Thoracic aorta (tissue), 2 donors: ENCODE data around the gene NRG4. TPM values are rescaled to one million over a fixed set of nuclear protein-coding genes. Genes with fewer than 3 reads are reported as not detected.
"Not testable (repeated sequence)": the region's sequence is repeated elsewhere in the genome, so short reads cannot be mapped to it uniquely, and the experiment has no call there.

ENCODE experiments used
- ATAC-seq: fragments of 150-250 bp; one replicate; pipeline ENCODE4 v1.8.0; 2017; ENCODE audit warnings: low read depth; ENCODE audit not compliant: insufficient number of reproducible peaks, low FRiP score
- DNase-seq: peaks from one replicate; pipeline ENCODE4 v3.0.0-alpha.2; 2020; ENCODE audit warnings: low spot score
- H3K27ac ChIP-seq, 2 donors: fragments of 200-600 bp; sonication (generic); 1 replicate in 1 of 2; 2 replicates in 1 of 2; pipeline ENCODE4 v1.5.1; 2016; ENCODE audit warnings: mild to moderate bottlenecking in 2 of 2, moderate library complexity in 2 of 2
- H3K27me3 ChIP-seq: fragments of 200-600 bp; sonication (generic); replicated peaks from 2 replicates; pipeline ENCODE4 v1.6.0; 2016; ENCODE audit warnings: mild to moderate bottlenecking; ENCODE audit not compliant: insufficient read depth
- H3K36me3 ChIP-seq: fragments of 200-600 bp; sonication (generic); one replicate; pipeline ENCODE4 v1.5.1; 2016
- H3K4me1 ChIP-seq, 2 donors: fragments of 200-600 bp; sonication (generic); 1 replicate in 1 of 2; 2 replicates in 1 of 2; pipeline versions ENCODE4 v1.5.1 to v1.6.0; 2016; ENCODE audit warnings: low read depth in 2 of 2, mild to moderate bottlenecking in 1 of 2; ENCODE audit not compliant: control insufficient read depth in 1 of 2
- H3K4me3 ChIP-seq: fragments of 200-600 bp; sonication (generic); 2 replicates; pipeline ENCODE4 v1.5.1; 2016; ENCODE audit warnings: mild to moderate bottlenecking
- H3K9me3 ChIP-seq: fragments of 200-600 bp; sonication (generic); 2 replicates; pipeline ENCODE4 v1.5.1; 2016
- total RNA-seq, 2 donors: library from RNA; depleted of rRNA; stranded (reverse); fragments of >200 nt; gene quantifications; one replicate each; pipeline versions ENCODE4 v1.1.0 to v1.2.3, GENCODE V29; 2016
- TF ChIP-seq, protein P1 (sequence below): fragments of 200-600 bp; sonication (generic); IDR thresholded peaks from one replicate; pipeline ENCODE4 v1.5.1; 2019; ENCODE audit warnings: antibody characterized with exemption

The NRG4 gene
- total RNA-seq, 2 donors from 2014 or later, result not detected

- DNase-seq (no peak), ATAC-seq (no peak)
- H3K27ac ChIP-seq, result no peak overlapping the region
- no peaks in the 10 kb centered on the region for H3K4me1 ChIP-seq
- no peaks in the 10 kb centered on the region for H3K36me3 ChIP-seq
- H3K9me3 ChIP-seq, result peaks cover 3% of the 10 kb centered on the region
- TF ChIP-seq, protein P1, sequence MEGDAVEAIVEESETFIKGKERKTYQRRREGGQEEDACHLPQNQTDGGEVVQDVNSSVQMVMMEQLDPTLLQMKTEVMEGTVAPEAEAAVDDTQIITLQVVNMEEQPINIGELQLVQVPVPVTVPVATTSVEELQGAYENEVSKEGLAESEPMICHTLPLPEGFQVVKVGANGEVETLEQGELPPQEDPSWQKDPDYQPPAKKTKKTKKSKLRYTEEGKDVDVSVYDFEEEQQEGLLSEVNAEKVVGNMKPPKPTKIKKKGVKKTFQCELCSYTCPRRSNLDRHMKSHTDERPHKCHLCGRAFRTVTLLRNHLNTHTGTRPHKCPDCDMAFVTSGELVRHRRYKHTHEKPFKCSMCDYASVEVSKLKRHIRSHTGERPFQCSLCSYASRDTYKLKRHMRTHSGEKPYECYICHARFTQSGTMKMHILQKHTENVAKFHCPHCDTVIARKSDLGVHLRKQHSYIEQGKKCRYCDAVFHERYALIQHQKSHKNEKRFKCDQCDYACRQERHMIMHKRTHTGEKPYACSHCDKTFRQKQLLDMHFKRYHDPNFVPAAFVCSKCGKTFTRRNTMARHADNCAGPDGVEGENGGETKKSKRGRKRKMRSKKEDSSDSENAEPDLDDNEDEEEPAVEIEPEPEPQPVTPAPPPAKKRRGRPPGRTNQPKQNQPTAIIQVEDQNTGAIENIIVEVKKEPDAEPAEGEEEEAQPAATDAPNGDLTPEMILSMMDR, result no peak
- H3K4me3 ChIP-seq, result no peak overlapping the region
- H3K27me3 ChIP-seq, result no peaks in the 10 kb centered on the region
Measured at GRCh38 chr15:75992897-75993296, 19.3 kb downstream of the NRG4 start.

- no peaks in the 10 kb centered on the region for H3K27me3 ChIP-seq
- H3K27ac ChIP-seq, result no peak overlapping the region
- H3K36me3 ChIP-seq, result no peaks in the 10 kb centered on the region
- no peak overlapping the region for H3K4me3 ChIP-seq
- peaks cover 3% of the 10 kb centered on the region for H3K9me3 ChIP-seq
- TF ChIP-seq, protein P1, result no peak
- no peaks in the 10 kb centered on the region for H3K4me1 ChIP-seq
- DNase-seq, result no peak
- ATAC-seq, result no peak
Measured at GRCh38 chr15:75989875-75990274, 22.3 kb downstream of the NRG4 start.

GRCh38 chr15:75989045-75989444, 23.2 kb downstream of the NRG4 start:
- Histone ChIP-seq H3K4me1 (no peaks in the 10 kb centered on the region), H3K4me3 (no peak overlapping the region), H3K36me3 (no peaks in the 10 kb centered on the region), H3K27ac (no peak overlapping the region), H3K27me3 (no peaks in the 10 kb centered on the region), H3K9me3 (peaks cover 3% of the 10 kb centered on the region)
- TF ChIP-seq, protein P1, result no peak
- DNase-seq, result no peak
- no peak for ATAC-seq

GRCh38 chr15:75985971-75986370, 26.3 kb downstream of the NRG4 start:
- H3K9me3 ChIP-seq, result no peaks in the 10 kb centered on the region

DNA sequence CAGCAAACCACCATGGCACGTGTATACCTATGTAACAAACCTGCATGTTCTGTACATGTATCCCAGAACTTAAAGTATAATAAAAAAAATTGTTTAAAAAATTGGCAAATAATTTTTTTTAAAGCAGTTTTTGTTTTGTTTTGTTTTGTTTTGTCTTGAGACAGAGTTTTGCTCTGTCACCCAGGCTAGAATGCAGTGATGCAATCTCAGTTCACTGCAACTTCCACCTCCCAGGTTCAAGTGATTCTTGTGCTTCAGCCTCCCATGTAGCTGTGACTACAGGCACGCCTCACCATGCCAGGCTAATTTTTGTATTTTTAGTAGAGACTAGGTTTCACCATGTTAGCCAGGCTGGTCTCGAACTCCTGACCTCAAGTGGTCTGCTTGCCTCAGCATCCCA, 27.5 kb downstream of the NRG4 start:
- ATAC-seq, H3K36me3 ChIP-seq, H3K27me3 ChIP-seq, H3K4me3 ChIP-seq, H3K4me1 ChIP-seq, DNase-seq, H3K9me3 ChIP-seq, H3K27ac ChIP-seq: not testable (repeated sequence)

More at GRCh38 chr15:75985971-75986370, 26.3 kb downstream of the NRG4 start:
- Histone ChIP-seq H3K27ac (no peak overlapping the region), H3K27me3 (no peaks in the 10 kb centered on the region), H3K4me3 (no peak overlapping the region), H3K4me1 (no peaks in the 10 kb centered on the region), H3K36me3 (no peaks in the 10 kb centered on the region)
- ATAC-seq (no peak), DNase-seq (no peak)
- TF ChIP-seq, protein P1, result no peak

DNA sequence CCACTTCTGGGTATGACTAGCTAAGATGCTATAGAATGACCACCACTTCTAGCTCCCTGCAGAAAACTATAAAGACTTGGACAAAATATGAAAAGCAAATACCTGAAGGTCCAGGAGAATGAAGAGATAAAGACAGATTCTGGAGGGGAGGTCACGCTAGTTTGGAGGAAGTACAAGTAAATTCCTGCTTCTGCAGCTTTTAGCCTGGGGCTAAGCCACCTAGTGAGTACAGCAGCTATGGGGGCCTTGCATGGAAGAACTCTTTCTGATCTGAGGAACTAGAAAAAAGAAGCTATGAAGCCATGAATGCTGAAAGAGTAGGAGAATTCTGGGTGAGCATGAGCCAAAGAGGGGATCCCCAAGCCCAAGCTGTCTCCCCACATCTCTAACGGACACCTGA, 29.8 kb downstream of the NRG4 start:
- Histone ChIP-seq H3K36me3 (no peaks in the 10 kb centered on the region), H3K27me3 (no peaks in the 10 kb centered on the region), H3K4me1 (no peaks in the 10 kb centered on the region), H3K27ac (no peak overlapping the region), H3K9me3 (no peaks in the 10 kb centered on the region), H3K4me3 (no peak overlapping the region)
- TF ChIP-seq, protein P1, result no peak
- no peak for DNase-seq
- ATAC-seq, result no peak
